ENCODE results near the gene DDO.

DDO gene

DNA sequence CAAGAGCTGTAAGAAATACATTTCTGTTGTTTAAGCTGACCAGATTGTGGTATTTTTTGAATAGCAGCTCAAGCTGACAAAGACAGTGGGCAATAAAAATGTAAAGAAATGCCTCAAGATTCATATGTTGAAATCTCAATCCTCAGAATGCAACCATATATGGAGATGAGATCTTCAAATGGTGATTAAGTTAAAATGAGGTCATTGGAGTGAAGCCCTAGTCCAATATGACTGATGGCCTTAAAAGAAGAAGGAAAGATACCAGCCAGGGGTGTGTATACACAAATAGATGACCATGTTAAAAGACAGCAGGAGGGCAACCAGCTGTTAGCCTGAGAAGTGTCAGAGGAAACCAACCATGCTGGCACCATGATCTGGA lies 7.1 kb upstream of the DDO start:
- TF ChIP-seq, protein P1, sequence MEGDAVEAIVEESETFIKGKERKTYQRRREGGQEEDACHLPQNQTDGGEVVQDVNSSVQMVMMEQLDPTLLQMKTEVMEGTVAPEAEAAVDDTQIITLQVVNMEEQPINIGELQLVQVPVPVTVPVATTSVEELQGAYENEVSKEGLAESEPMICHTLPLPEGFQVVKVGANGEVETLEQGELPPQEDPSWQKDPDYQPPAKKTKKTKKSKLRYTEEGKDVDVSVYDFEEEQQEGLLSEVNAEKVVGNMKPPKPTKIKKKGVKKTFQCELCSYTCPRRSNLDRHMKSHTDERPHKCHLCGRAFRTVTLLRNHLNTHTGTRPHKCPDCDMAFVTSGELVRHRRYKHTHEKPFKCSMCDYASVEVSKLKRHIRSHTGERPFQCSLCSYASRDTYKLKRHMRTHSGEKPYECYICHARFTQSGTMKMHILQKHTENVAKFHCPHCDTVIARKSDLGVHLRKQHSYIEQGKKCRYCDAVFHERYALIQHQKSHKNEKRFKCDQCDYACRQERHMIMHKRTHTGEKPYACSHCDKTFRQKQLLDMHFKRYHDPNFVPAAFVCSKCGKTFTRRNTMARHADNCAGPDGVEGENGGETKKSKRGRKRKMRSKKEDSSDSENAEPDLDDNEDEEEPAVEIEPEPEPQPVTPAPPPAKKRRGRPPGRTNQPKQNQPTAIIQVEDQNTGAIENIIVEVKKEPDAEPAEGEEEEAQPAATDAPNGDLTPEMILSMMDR (IDR thresholded peaks at IDR 0.05; ENCODE audit: low read depth, low read length, missing control alignments) = no peak
- no peak overlapping the region for H3K4me3 ChIP-seq (replicated peaks; ENCODE audit: low read depth, low read length)
- no peak for DNase-seq (ENCODE audit: extremely low read depth, low read depth)

DNA sequence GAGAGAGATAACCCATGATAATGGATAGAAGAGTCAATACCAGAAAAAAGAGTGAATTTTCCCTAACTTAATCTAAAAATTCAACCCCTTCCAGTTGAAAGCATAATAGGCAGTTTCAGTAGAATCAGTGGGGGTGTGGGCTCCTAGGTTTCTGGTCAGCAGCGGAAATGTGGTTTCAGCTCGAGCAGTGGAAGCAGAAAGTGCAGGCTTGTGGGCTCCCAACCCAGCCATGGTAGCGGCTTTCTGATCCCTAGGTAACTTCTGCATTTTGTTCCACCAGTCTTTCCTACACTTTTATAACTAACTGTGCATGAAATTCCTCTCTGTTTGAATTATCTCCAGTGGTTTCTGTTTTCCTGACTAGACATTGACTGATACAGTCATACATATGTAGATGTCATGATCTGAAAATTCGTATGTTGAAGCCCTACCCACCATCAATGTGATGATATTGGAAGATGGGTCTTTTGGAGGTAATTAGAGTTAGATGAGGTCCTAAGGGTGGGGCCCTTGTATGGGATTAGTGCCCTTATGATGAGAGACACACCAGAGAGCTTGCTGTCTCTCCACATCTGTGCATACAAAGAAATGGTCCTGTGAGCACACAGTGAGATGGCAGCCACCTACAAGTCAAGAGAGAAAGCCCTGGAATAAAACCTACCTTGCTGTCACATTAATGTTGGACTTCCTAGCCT lies 6.5 kb upstream of the DDO start:
- H3K4me3 ChIP-seq (replicated peaks; ENCODE audit: low read depth, low read length) = no peak overlapping the region
- DNase-seq (ENCODE audit: extremely low read depth, low read depth) = no peak
- TF ChIP-seq, protein P1 (IDR thresholded peaks at IDR 0.05; ENCODE audit: low read depth, low read length, missing control alignments) = no peak

DNA sequence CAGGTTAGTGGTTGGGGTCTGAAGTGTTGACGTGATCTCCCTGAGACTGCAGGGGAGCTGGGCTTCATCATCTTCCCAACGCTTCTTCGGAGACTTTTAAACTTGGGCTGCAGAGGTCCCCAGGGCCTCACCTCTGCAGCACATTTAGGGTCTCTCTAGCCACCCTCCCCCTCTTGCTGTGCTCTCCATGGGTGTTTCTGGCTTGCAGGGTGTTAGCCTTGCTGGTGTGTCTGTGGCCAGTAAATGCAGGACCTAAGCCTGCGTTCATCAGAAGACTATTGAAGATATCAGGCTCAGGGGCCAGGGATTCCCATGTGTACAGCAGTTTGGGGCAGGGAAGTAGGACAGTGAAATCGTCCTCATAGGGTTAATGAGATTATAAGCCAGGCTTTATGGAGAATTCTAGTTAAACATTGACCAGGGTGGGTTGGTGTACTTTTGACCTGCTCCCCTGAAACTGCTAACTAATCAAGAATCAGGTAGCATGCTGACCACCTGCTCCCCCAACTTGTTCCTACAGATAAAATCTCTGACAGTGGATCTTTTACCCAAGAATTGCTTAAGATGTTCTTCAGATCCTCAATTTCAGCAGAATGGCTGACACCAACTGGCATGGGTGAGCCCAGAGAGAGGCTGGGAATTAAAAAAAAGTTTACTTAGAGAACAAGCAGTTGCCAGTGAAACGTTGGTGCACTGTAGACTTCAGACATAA lies 3.8 kb upstream of the DDO start:
- H3K4me3 ChIP-seq (replicated peaks; ENCODE audit: low read depth, low read length) = no peak overlapping the region
- TF ChIP-seq, protein P1 (IDR thresholded peaks at IDR 0.05; ENCODE audit: low read depth, low read length, missing control alignments) = no peak
- DNase-seq (ENCODE audit: extremely low read depth, low read depth) = no peak

DNA sequence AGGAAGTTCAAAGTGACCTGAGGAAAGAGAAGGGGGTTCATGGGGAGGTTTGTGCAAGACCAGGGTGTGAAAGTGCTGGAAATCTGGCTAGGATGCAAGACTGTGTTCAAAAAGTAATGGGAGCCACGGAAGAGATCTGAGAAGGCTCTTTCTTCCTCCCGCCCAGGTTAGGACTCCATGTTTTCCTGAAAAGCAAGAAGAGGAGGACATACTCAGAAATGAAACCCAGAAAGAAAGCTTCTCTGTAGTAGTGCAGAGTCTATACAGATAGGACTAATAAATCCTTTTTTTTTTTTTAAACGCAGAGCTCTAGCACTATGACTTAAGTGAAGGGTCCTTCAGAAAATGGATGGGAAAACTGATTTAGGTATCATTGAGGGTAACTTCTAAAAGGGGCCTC lies 3.2 kb upstream of the DDO start:
- DNase-seq (ENCODE audit: extremely low read depth, low read depth) = no peak
- H3K4me3 ChIP-seq (replicated peaks; ENCODE audit: low read depth, low read length) = no peak overlapping the region
- TF ChIP-seq, protein P1 (IDR thresholded peaks at IDR 0.05; ENCODE audit: low read depth, low read length, missing control alignments) = no peak

DNA sequence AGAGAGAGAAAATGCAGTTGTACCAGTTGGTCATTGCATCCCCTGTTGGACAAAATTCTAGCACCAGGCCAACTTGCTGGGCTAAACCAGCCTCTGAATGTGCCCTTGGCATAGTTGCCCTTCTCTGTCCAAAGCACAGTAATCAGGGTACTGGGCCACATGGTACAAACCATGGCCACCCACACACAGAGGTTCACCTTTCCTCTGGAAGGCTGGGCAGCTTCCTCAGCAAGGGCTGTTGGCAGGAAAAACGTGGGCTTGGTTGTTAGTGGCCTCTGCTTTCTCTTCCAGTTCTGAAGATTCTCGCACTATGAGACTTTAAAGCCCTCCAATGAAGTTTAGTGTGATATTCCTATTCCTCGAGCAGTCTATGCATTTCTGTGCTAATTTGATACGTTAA lies 706 bp downstream of the DDO start:
- no peak for DNase-seq (ENCODE audit: extremely low read depth, low read depth)
- no peak overlapping the region for H3K4me3 ChIP-seq (replicated peaks; ENCODE audit: low read depth, low read length)
- TF ChIP-seq, protein P1 (IDR thresholded peaks at IDR 0.05; ENCODE audit: low read depth, low read length, missing control alignments) = no peak

DNA sequence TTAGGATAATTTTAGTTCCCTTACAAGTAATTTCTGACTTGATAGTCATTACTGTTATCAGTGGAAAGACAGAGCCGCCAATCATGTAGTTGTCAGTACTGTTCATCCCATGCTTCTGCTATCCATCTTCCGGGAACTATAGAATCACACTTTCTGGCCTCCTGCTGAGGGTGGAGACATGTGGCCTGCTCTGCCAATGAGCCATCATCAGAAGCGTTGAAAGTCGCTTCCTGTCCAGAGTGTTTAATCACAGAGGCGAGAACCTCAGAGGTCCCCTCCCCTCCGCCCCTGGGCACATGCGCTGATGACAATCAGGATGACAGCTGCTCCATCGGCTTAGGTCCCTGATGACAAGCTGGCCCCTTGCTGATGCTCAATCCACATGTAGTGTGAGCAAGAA lies 3.0 kb downstream of the DDO start:
- no peak for DNase-seq (ENCODE audit: extremely low read depth, low read depth)
- TF ChIP-seq, protein P1 (IDR thresholded peaks at IDR 0.05; ENCODE audit: low read depth, low read length, missing control alignments) = no peak
- H3K4me3 ChIP-seq (replicated peaks; ENCODE audit: low read depth, low read length) = no peak overlapping the region
